GM12873 (cell line): ENCODE data around the gene KIF3C.

Experiments used
- CTCF ChIP-seq: IDR thresholded peaks from 2 replicates; pipeline ENCODE4 v1.5.1; 2012; ENCODE audit warnings: low read depth, mild to moderate bottlenecking, moderate library complexity, low read length, control low read depth; ENCODE audit not compliant: insufficient read depth; ENCODE audit errors: missing control alignments

KIF3C gene

DNA sequence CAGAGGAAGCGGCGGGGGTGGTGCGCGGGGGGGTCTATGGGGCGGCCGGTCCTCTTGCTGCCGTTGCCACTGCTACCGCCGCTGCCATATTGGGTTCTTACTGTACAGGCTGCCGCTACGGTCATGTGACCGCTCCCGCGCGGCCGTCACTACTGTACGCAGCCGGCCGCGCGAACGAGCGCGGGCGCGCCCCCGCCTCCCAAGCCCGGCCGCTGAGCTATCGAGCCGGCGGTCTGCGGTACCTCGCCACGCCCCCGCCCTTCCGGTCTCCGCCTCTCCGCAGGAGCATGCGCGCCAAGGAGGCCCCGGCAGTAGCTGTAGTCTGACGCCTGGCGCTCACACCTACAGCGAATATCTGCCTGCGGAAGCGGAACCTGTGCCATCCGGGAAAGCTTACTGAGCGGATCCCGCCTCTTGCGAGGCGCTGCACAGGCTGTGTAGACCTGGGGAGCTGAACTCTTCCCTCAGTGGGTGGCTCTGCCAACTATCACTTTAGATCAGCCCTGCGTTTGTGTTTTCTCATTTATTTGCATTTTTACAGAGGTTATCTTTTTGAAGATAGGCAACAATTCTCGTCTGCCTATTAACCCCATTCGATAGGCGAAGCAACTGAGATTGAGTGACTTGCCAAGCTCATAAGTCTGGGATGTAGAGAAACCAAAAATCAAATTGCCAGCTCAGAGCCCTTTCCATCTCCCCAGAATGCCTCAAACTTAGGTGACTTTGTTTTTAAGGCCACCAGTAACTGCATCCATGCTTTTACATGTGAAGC is 103.8 kb downstream of the KIF3C start, which contains the start of gene ASXL2:
Gene ASXL2 (minus strand): TSS at position 127 of the 772 bp plus-strand sequence. CDS start 265 bp downstream, outside the sequence.
- no peak for TF ChIP-seq CTCF

DNA sequence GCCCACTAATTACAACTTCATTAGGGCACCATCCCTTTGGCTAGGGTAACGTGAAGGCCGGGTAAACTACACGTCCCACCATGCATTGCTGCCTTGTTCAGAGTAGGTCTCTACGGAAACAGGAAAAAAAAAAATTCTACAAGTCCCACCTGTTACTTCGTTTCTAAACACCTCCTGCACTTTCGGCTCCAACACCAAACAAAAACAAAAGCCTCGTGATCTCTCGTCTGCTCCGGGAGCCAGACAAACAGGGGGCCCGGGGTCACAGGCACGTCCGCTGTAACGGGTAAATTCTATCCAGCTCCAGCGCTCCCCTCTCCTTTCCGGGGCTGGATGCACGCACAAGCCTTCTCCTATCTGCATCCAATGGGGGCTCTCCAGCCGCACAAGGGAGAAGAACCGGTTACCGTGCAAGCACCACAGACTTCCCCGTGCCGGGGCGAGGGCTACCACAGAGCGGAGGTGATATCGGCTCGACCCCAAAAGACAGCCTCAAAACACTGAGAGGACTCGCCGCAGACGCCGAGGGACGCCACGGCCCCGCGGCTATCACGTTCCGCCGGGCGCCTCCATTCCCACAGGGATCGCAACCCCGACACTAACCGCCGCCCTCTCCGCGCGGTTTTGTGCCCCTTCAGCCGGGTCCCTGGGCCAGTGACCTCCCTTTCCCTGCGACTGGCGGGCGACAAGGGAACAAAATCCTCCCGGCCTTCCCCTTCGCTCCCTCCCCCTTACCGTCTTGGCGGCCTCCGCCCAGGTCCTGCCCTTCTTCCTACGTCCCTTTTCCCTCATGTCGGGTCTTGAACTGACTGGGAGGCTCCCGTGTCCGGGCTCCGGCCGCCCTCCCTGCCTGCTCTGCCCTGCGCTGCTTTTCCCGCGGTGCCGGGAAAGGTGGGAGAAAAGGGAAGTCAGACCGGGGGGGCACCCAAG is 104.6 kb downstream of the KIF3C start:
- TF ChIP-seq CTCF = no peak
